SK-N-SH treated with all-trans-retinoic acid at 6 μM for 48 hours (cell line): Measurements from ENCODE around the gene CDK6.

Experiments
- OSR1 ChIP-seq: fragments of 250-450 bp; sonication (Bioruptor Pico); IDR thresholded peaks from 2 replicates; pipeline ENCODE4 v1.8.0; 2022; ENCODE audit warnings: moderate library complexity, mild to moderate bottlenecking, inconsistent platforms
- PPARA ChIP-seq: fragments of 250-450 bp; sonication (Bioruptor Pico); IDR thresholded peaks from 2 replicates; pipeline ENCODE4 v1.5.0; 2020; ENCODE audit warnings: mild to moderate bottlenecking, borderline replicate concordance
- RARB ChIP-seq: fragments of 250-450 bp; sonication (Bioruptor Pico); IDR thresholded peaks from 2 replicates; pipeline ENCODE4 v1.8.0; 2021; ENCODE audit warnings: mild to moderate bottlenecking, moderate library complexity
- ZFP3 ChIP-seq: fragments of 250-450 bp; sonication (Bioruptor Pico); IDR thresholded peaks from 2 replicates; pipeline ENCODE4 v1.5.0; 2020; ENCODE audit warnings: mild to moderate bottlenecking, moderate library complexity
- TF ChIP-seq, protein P1 (sequence below): fragments of 250-450 bp; sonication (Bioruptor Pico); IDR thresholded peaks from 2 replicates; pipeline ENCODE4 v1.5.0; 2020; ENCODE audit warnings: mild to moderate bottlenecking, moderate library complexity
- TF ChIP-seq, protein P2 (sequence below): fragments of 250-450 bp; sonication (Bioruptor Pico); IDR thresholded peaks from 2 replicates; pipeline ENCODE4 v1.5.1; 2020; ENCODE audit warnings: low read depth, mild to moderate bottlenecking, moderate library complexity

DNA sequence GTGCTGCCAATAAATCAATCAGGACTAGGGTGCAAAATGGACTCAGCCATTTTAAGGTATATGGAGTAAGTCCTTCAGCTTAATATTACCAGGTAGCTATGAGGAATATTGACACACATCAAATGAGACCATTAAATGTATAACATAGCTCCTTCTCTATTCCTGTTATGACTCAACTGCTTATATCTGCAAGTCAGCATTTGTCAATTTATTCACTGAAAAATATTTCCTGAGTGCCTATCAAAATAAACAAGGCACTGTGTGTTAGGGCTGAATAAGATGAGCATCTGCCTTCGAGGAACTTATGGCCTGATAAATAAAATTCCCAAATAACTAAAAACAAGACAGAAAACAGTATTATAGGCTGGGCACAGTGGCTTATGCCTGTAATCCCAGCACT, 113.8 kb downstream of the CDK6 start:
- TF ChIP-seq, protein P1, sequence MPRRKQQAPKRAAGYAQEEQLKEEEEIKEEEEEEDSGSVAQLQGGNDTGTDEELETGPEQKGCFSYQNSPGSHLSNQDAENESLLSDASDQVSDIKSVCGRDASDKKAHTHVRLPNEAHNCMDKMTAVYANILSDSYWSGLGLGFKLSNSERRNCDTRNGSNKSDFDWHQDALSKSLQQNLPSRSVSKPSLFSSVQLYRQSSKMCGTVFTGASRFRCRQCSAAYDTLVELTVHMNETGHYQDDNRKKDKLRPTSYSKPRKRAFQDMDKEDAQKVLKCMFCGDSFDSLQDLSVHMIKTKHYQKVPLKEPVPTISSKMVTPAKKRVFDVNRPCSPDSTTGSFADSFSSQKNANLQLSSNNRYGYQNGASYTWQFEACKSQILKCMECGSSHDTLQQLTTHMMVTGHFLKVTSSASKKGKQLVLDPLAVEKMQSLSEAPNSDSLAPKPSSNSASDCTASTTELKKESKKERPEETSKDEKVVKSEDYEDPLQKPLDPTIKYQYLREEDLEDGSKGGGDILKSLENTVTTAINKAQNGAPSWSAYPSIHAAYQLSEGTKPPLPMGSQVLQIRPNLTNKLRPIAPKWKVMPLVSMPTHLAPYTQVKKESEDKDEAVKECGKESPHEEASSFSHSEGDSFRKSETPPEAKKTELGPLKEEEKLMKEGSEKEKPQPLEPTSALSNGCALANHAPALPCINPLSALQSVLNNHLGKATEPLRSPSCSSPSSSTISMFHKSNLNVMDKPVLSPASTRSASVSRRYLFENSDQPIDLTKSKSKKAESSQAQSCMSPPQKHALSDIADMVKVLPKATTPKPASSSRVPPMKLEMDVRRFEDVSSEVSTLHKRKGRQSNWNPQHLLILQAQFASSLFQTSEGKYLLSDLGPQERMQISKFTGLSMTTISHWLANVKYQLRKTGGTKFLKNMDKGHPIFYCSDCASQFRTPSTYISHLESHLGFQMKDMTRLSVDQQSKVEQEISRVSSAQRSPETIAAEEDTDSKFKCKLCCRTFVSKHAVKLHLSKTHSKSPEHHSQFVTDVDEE: no peak
- TF ChIP-seq, protein P2, sequence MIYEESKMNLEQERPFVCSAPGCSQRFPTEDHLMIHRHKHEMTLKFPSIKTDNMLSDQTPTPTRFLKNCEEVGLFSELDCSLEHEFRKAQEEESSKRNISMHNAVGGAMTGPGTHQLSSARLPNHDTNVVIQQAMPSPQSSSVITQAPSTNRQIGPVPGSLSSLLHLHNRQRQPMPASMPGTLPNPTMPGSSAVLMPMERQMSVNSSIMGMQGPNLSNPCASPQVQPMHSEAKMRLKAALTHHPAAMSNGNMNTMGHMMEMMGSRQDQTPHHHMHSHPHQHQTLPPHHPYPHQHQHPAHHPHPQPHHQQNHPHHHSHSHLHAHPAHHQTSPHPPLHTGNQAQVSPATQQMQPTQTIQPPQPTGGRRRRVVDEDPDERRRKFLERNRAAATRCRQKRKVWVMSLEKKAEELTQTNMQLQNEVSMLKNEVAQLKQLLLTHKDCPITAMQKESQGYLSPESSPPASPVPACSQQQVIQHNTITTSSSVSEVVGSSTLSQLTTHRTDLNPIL (CRISPR knock-in tag): no peak
- TF ChIP-seq PPARA (no peak), OSR1 (CRISPR knock-in tag) (no peak), ZFP3 (no peak), RARB (CRISPR knock-in tag) (no peak)
